ENCODE data around the gene SNX22. TPM values are rescaled to one million over a fixed set of nuclear protein-coding genes. Genes with fewer than 3 reads are reported as not detected.
A peak's percentile ranks its signal among the peaks of the same experiment; 100 is the strongest.

Gene SNX22
- total RNA-seq, 1 donor from 2014 or later: 7.3 TPM

GRCh38 chr15:64144192-64144564, 7.4 kb upstream of the SNX22 start:
- peaks cover 19% of the 10 kb centered on the region for H3K4me1 Mint-ChIP-seq (ENCODE audit: low read depth)

GRCh38 chr15:64144565-64145281, 6.8 kb upstream of the SNX22 start:
- Mint-ChIP-seq H3K4me1 (ENCODE audit: low read depth) (peaks cover 19% of the 10 kb centered on the region), H3K36me3 (ENCODE audit: insufficient read depth) (peaks cover 5% of the 10 kb centered on the region), H3K4me3 (ENCODE audit: low read depth) (no peak overlapping the region), H3K27ac (peak overlapping the region; percentile 62), H3K27me3 (peaks cover 4% of the 10 kb centered on the region), H3K9me3 (ENCODE audit: low read depth) (no peaks in the 10 kb centered on the region)
- no peak for TF ChIP-seq CTCF (IDR thresholded peaks at IDR 0.05; ENCODE audit: unreplicated experiment)
- DNase-seq (ENCODE audit: low spot score, unreplicated experiment): no peak

More at GRCh38 chr15:64144192-64144564, 7.4 kb upstream of the SNX22 start:
- Mint-ChIP-seq H3K27ac (no peak overlapping the region), H3K9me3 (ENCODE audit: low read depth) (no peaks in the 10 kb centered on the region), H3K36me3 (ENCODE audit: insufficient read depth) (peaks cover 5% of the 10 kb centered on the region), H3K27me3 (no peaks in the 10 kb centered on the region), H3K4me3 (ENCODE audit: low read depth) (no peak overlapping the region)
- DNase-seq (ENCODE audit: low spot score, unreplicated experiment): no peak
- TF ChIP-seq CTCF (IDR thresholded peaks at IDR 0.05; ENCODE audit: unreplicated experiment): no peak

- Mint-ChIP-seq H3K9me3 (ENCODE audit: low read depth) (no peaks in the 10 kb centered on the region), H3K4me3 (ENCODE audit: low read depth) (no peak overlapping the region), H3K27ac (no peak overlapping the region), H3K36me3 (ENCODE audit: insufficient read depth) (peaks cover 5% of the 10 kb centered on the region), H3K4me1 (ENCODE audit: low read depth) (peaks cover 19% of the 10 kb centered on the region), H3K27me3 (peaks cover 13% of the 10 kb centered on the region)
- no peak for TF ChIP-seq CTCF (IDR thresholded peaks at IDR 0.05; ENCODE audit: unreplicated experiment)
- no peak for DNase-seq (ENCODE audit: low spot score, unreplicated experiment)
These were observed 5.5 kb upstream of the SNX22 start for GRCh38 chr15:64146041-64146440.

GRCh38 chr15:64146520-64146884, 5.0 kb upstream of the SNX22 start:
- Mint-ChIP-seq H3K4me3 (ENCODE audit: low read depth) (no peak overlapping the region), H3K9me3 (ENCODE audit: low read depth) (no peaks in the 10 kb centered on the region), H3K27ac (peak overlapping the region; percentile 67), H3K4me1 (ENCODE audit: low read depth) (peaks cover 19% of the 10 kb centered on the region), H3K27me3 (peaks cover 13% of the 10 kb centered on the region), H3K36me3 (ENCODE audit: insufficient read depth) (peaks cover 1% of the 10 kb centered on the region)
- no peak for DNase-seq (ENCODE audit: low spot score, unreplicated experiment)
- no peak for TF ChIP-seq CTCF (IDR thresholded peaks at IDR 0.05; ENCODE audit: unreplicated experiment)

GRCh38 chr15:64146885-64147681, 4.4 kb upstream of the SNX22 start:
- TF ChIP-seq CTCF (IDR thresholded peaks at IDR 0.05; ENCODE audit: unreplicated experiment): no peak
- Mint-ChIP-seq H3K4me1 (ENCODE audit: low read depth) (peaks cover 19% of the 10 kb centered on the region), H3K27me3 (peaks cover 13% of the 10 kb centered on the region), H3K4me3 (ENCODE audit: low read depth) (no peak overlapping the region), H3K27ac (peak overlapping the region; percentile 82), H3K36me3 (ENCODE audit: insufficient read depth) (peaks cover 1% of the 10 kb centered on the region), H3K9me3 (ENCODE audit: low read depth) (no peaks in the 10 kb centered on the region)
- peak; percentile 40 for DNase-seq (ENCODE audit: low spot score, unreplicated experiment)
